Activated T-cell treated with anti-CD3 and anti-CD28 coated beads for 4 hours (primary cell): ENCODE data around the gene CD8A.
"Not testable (repeated sequence)": the region's sequence is repeated elsewhere in the genome, so short reads cannot be mapped to it uniquely, and the experiment has no call there.

Experiments used
- DNase-seq: peaks from one replicate; pipeline ENCODE4 v3.0.0-alpha.2; 2020

The CD8A gene

DNA sequence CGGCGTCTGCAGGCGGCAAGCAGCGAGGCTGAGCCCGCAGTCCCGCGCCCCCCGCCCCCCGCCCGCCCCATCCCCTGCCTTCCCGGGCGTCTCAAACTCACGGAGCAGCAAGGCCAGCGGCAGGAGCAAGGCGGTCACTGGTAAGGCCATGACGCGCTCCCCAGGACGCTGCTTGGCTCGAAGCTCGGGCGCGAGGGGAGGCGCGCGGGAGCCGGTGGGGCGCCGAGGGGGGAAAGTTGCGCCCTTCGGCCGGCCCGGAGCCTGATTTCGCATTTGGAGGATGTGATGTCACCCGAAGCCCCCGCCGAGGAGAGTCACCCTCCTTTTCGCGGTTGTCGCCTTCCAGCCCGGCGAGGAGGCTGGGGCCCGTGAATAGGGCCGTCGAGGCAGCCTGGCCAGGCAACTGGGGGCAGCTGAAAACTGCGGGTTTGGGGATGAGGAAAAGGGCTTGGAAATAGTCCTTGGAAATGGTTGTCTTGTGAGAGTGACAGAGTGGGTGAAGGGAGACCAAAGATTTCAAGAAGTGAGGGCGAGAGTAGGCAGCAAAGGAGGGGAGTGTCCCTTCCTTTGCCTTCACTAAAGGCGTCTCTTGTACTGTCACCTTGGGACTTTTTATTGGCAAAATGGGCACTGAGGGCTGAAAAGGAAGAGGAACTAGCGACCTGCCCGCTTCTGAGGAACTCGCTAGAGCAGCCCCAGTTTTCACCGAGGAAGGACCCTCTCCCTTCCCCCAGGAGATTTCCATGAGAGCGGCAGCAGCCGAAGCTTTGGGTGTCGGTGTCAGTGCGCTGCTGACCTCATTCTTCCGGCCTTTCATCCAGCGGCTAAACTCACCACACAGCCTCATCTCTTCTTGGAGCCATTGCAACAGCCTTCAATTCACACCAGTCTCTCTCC lies at the start of gene CD8A:
TSS of gene CD8A (minus strand) at position 238 of the 897 bp plus-strand sequence. CDS start at position 150, 88 bp downstream.
- DNase-seq: peak; percentile 36

- DNase-seq: not testable (repeated sequence)
Measured at GRCh38 chr2:86839871-86840548, 49.3 kb upstream of the CD8A start.

- not testable (repeated sequence) for DNase-seq
Measured at GRCh38 chr2:86839455-86839854, 48.7 kb upstream of the CD8A start.

GRCh38 chr2:86837714-86838113 lies 47.0 kb upstream of the CD8A start:
- not testable (repeated sequence) for DNase-seq

- DNase-seq: peak; percentile 55
Measured at GRCh38 chr2:86836915-86837695, 46.4 kb upstream of the CD8A start.

DNA sequence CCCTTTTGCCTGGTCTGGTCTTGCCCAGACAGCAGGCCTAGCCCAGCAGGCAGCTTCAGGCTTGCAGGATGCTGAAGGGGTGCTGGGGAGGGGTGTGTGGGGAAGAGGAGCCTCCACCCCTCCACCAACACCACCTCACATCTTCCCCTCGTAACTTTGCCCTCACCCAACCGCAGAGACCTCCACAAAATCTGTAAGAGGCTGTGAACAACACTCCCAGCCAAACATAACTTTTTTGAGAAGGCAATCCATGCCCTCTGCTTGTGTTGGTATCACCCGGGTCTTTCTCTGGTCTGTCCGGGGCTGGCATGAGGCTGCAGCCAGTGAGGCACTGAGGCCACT lies 44.8 kb upstream of the CD8A start:
- DNase-seq: not testable (repeated sequence)

- DNase-seq: no peak
Measured at GRCh38 chr2:86833315-86833714, 42.6 kb upstream of the CD8A start.

GRCh38 chr2:86832334-86833096 lies 41.8 kb upstream of the CD8A start:
- no peak for DNase-seq

DNA sequence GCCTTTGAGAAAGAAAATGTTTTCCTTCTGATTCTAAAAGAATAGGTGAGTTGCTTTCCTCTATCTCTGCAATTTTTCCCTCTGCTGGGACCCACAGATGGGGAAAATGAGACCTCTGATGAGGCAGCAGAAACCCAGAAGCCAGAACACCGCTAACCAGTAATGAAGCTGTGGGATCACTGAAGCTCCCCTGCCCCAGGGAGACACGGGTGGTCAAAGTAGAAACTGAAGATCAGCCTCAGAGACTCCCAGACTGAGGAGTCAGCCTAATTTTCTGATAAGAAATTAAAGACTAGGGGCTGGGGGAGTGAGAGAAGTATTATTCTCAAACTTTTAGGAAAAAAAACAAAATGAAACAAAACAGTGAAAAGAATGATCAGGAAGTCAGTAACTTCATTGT lies 40.8 kb upstream of the CD8A start:
- DNase-seq: no peak

DNA sequence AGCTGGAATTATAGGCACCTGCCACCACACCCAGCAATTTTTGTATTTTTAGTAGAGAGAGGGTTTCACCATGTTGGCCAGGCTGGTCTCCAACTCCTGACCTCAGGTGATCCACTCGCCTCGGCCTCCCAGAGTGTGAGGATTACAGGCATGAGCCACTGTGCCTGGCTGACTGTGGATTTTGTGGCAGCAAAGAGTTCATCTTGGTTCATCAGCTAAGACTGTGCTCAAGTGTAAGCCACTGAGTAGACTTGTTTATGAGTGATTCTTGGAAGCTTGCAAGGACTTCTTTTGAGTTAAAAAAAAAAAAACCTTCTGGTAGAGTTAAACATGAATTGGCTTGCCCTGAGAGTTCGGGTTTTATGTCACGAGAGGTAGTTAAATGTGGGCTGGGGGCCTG lies 36.2 kb upstream of the CD8A start:
- no peak for DNase-seq

DNA sequence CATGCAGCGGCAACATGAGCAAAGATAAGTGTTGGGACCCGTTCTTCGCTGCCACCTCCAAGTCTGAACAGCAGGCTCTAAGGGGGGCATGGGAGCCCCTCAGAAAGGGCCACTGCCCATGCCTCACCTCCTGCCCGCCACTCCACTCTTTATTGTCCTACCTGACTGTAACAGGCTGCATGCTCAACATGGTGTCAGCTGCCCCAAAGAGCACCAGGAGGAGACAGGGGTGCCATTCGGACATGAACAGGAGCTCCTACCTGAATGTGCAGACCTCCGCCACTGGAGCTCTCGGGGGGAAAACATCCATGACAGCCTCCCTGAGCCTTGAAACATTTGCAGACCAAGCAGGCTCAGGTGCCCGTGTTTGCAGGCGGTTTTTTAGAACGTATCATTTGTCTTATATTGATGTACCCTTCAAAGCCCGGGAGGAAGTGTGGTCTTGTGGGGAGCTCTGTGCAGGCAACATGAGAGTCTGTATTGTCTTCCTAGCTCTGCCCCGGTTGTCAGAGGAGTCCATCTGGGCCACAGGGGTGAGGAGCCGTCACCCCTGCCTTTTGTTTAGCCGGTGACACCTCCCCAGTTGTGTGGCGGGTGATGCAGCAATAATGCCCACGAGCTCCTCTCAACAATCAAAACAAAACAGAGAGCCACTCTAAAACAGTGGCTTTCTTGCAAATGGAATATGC lies 35.1 kb upstream of the CD8A start:
- DNase-seq: no peak

- DNase-seq: no peak
Measured at GRCh38 chr2:86825036-86825692, 34.5 kb upstream of the CD8A start.

GRCh38 chr2:86822668-86823345 lies 32.1 kb upstream of the CD8A start:
- no peak for DNase-seq

- no peak for DNase-seq
Measured at GRCh38 chr2:86821842-86822241, 31.1 kb upstream of the CD8A start.

DNA sequence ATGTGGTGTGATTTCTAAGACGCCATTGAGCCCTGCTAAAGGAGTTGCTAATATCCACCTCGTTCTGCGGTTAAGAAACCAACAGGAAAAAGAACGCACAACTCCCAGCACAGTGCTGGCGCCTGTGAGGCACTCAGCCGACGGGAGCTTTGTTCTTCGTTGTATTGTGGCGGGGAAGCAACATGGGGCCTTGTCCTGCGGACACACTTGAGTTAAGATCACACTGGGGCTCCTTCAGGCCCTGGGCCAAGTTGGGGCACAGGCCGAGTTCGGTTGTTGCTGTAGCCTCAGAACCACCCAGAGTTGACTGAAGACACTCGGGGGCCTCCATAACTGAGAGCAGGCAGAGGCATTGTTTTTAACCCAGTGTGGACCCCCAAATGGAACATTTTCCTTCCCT lies 30.6 kb upstream of the CD8A start:
- no peak for DNase-seq

GRCh38 chr2:86818957-86819356 lies 28.2 kb upstream of the CD8A start:
- no peak for DNase-seq

- DNase-seq: no peak
Measured at GRCh38 chr2:86818114-86818801, 27.5 kb upstream of the CD8A start.

DNA sequence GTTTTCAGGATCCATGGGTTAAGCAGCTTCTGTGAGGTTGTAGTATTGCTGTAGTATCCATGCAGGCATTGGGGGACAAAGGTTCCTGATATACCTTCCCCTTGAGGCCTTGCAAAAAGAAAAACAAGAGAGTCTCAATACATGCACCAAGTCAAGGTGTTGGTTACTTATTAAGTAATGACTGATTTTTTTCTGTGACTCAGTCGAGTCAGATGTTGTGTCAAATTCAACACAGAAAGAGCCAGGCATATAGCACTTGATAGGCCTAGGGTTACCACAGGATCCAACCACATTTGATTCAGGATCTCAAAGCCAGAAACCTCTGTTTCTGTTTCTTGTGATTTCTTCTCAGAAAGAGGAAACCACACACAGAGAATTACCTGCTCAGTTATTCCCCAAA lies 24.9 kb upstream of the CD8A start:
- no peak for DNase-seq

- DNase-seq: no peak
Measured at GRCh38 chr2:86809481-86810121, 18.9 kb upstream of the CD8A start.
